Spleen (tissue), 13 donors: ENCODE results near the gene TCF7L2. TPM values are rescaled to one million over a fixed set of nuclear protein-coding genes. Genes with fewer than 3 reads are reported as not detected.

Experiments used
- DNase-seq: peaks from one replicate; pipeline ENCODE4 v3.0.0-alpha.2; 2020
- H3K27ac ChIP-seq, 8 donors: fragments of 200-600 bp; sonication (generic) in 7 of 8; 1 replicate in 4 of 8; 2 replicates in 4 of 8; pipeline versions ENCODE4 v1.5.0 to v1.8.0; 2016 to 2021; ENCODE audit warnings: inconsistent platforms in 4 of 8, mild to moderate bottlenecking in 4 of 8, moderate library complexity in 1 of 8
- H3K27me3 ChIP-seq, 7 donors: fragments of 200-600 bp; sonication (generic) in 6 of 7; replicated peaks in 1 of 7; 1 replicate in 4 of 7; 2 replicates in 3 of 7; pipeline versions ENCODE4 v1.5.0 to v1.8.0; 2016 to 2021; ENCODE audit warnings: inconsistent platforms in 3 of 7, mild to moderate bottlenecking in 1 of 7
- H3K36me3 ChIP-seq, 6 donors: fragments of 200-600 bp; sonication (generic) in 5 of 6; 1 replicate in 4 of 6; 2 replicates in 2 of 6; pipeline versions ENCODE4 v1.5.0 to v1.8.0; 2016 to 2021; ENCODE audit warnings: inconsistent platforms in 2 of 6
- H3K4me1 ChIP-seq, 6 donors: fragments of 200-600 bp; sonication (generic) in 5 of 6; 1 replicate in 3 of 6; 2 replicates in 3 of 6; pipeline versions ENCODE4 v1.5.0 to v1.8.0; 2016 to 2021; ENCODE audit warnings: inconsistent platforms in 3 of 6
- H3K4me3 ChIP-seq, 8 donors: fragments of 200-600 bp; sonication (generic) in 7 of 8; 1 replicate in 4 of 8; 2 replicates in 4 of 8; pipeline versions ENCODE4 v1.5.0 to v1.8.0; 2016 to 2021; ENCODE audit warnings: inconsistent platforms in 4 of 8, mild to moderate bottlenecking in 4 of 8, moderate library complexity in 2 of 8
- H3K9me3 ChIP-seq, 8 donors: fragments of 200-600 bp; sonication (generic) in 7 of 8; 1 replicate in 4 of 8; 2 replicates in 4 of 8; pipeline versions ENCODE4 v1.5.0 to v1.8.0; 2016 to 2021; ENCODE audit warnings: inconsistent platforms in 4 of 8
- POLR2A ChIP-seq, 3 donors: fragments of 450-650 bp; IDR thresholded peaks; one replicate each; pipeline ENCODE4 v1.5.1; 2017; ENCODE audit warnings: antibody characterized with exemption in 3 of 3, mild to moderate bottlenecking in 1 of 3
- POLR2AphosphoS5 ChIP-seq, 3 donors: sonication (generic); formaldehyde crosslinking; IDR thresholded peaks; one replicate each; pipeline ENCODE4 v1.5.1; 2017; ENCODE audit warnings: antibody characterized with exemption in 3 of 3
- WGBS, 5 donors: extraction: QIAGEN DNeasy Blood & Tissue Kit in 3 of 5; methylation state at CpG; one replicate each; pipeline versions ENCODE4 v1.1.5 to v1.1.7; 2013 to 2018; 5-methylcytosine and 5-hydroxymethylcytosine counted together
- intact Hi-C: fragments of 100-400 bp; cut with DNase I; formaldehyde crosslinking; loops from one replicate; pipeline ENCODE4 v1.15.0; 2023; ENCODE audit warnings: low total_unique reads
- long read RNA-seq, 2 donors: transcript quantifications; one replicate each; lab custom pipeline, GENCODE V29; 2026
- polyA plus RNA-seq, 3 donors: library from polyadenylated mRNA; stranded (reverse); fragments of 200-250 nt; gene quantifications; one replicate each; pipeline ENCODE4 v1.2.1, GENCODE V29; 2013
- total RNA-seq, 7 donors: library from RNA; depleted of rRNA in 3 of 7; stranded (reverse); fragments of >200 nt in 3 of 7; fragmentation: NEBNext Ultra II Directional in 4 of 7; extraction: Animal tissue kit (Norgen Biotek cat#: 25700) in 4 of 7; gene quantifications; one replicate each; pipeline versions ENCODE4 v1.1.0 to v1.2.1, GENCODE V29; 2016 to 2021
- TF ChIP-seq, protein P1 (sequence below), 11 experiments: fragments of 200-600 bp in 7 of 11; fragments of 450-650 bp in 4 of 11; sonication (generic) in 4 of 11; IDR thresholded peaks in 8 of 11; conservative IDR thresholded peaks in 3 of 11; 1 replicate in 7 of 11; 2 replicates in 4 of 11; pipeline versions ENCODE4 v1.4.0 to v1.8.0; 2016 to 2021; ENCODE audit warnings: antibody characterized with exemption in 11 of 11, inconsistent platforms in 4 of 11, mild to moderate bottlenecking in 1 of 11
- donor health status: healthy with polysubstance abuse.
- donor health status: DM: no; HTN: no; CAD: no; lungs with moderate emphysema.
- donor health status: DM: no; HTN: no; CAD: no.
- donor health status: Bipolar disorder and iron deficiency.
- donor health status: healthy.
- donor health status: DM: no; HTN: no; CAD: no.
- donor health status: DM: yes; HTN: yes; CAD: no.

The TCF7L2 gene
- total RNA-seq (10 to 100 TPM; 19.5 to 85.6 (median 40.1) TPM), polyA plus RNA-seq (10 to 100 TPM in 1 of 3 donors, 1 to 10 TPM in 2; 4.6 to 11.4 (median 6.0) TPM)
- long read RNA-seq, donor 1, partial matches to known transcripts: 0 of 1 reads
- long read RNA-seq, donor 1, other reads (novel, unspliced or antisense): 0 of 1 reads
- long read RNA-seq, donor 2, full-length matches to known transcripts: 5 of 40 reads
- long read RNA-seq, donor 2, partial matches to known transcripts: 35 of 40 reads
- long read RNA-seq, donor 2, other reads (novel, unspliced or antisense): 0 of 40 reads

DNA sequence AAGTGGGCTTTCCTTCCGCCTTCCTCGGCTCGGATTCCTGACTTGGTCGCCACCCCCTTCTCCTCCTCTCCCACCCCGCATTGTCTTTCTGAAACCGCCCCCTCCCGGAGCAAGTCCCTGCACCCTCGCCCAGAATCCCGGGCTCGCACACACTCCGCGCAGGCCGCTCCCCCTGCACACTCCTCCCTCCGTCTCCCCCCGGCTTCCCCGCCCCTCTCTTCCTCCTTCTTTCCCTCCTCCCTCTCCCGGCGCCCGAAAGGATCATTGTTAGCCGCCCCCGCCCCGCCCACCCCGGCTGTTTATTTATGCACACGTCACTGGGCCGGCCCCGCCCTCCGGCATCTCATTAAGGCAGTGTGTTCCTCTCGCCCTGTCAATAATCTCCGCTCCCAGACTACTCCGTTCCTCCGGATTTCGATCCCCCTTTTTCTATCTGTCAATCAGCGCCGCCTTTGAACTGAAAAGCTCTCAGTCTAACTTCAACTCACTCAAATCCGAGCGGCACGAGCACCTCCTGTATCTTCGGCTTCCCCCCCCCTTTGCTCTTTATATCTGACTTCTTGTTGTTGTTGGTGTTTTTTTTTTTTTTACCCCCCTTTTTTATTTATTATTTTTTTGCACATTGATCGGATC is at the start of gene TCF7L2:
Gene TCF7L2 (plus strand): TSS at position 373 of the 633 bp plus-strand sequence. CDS start 510 bp downstream, outside the sequence.
- peaks cover 0 to 47% (median 15%) of the 10 kb centered on the region in 7 donors for H3K27me3 ChIP-seq
- WGBS, 5 donors: 1 to 3% (median 1%) methylated on average over 38 to 39 of the region's 39 CpGs
- H3K4me3 ChIP-seq: peak within 1 kb of the TSS; percentile 41 to 88 (median 64)
- H3K36me3 ChIP-seq: no peaks in the 10 kb centered on the region
- intact Hi-C loops: no loop called here
- peaks cover 6 to 71% (median 33%) of the 10 kb centered on the region in 6 donors for H3K4me1 ChIP-seq
- peak within 1 kb of the TSS; percentile 48 to 91 (median 86) for H3K27ac ChIP-seq
- peak; percentile 93 for DNase-seq
- H3K9me3 ChIP-seq: no peaks in the 10 kb centered on the region
- TF ChIP-seq, protein P1, sequence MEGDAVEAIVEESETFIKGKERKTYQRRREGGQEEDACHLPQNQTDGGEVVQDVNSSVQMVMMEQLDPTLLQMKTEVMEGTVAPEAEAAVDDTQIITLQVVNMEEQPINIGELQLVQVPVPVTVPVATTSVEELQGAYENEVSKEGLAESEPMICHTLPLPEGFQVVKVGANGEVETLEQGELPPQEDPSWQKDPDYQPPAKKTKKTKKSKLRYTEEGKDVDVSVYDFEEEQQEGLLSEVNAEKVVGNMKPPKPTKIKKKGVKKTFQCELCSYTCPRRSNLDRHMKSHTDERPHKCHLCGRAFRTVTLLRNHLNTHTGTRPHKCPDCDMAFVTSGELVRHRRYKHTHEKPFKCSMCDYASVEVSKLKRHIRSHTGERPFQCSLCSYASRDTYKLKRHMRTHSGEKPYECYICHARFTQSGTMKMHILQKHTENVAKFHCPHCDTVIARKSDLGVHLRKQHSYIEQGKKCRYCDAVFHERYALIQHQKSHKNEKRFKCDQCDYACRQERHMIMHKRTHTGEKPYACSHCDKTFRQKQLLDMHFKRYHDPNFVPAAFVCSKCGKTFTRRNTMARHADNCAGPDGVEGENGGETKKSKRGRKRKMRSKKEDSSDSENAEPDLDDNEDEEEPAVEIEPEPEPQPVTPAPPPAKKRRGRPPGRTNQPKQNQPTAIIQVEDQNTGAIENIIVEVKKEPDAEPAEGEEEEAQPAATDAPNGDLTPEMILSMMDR (IDR thresholded peaks at IDR 0.05 in 8 of 11, conservative IDR thresholded peaks at IDR 0.05 in 3 of 11): no peak
- TF ChIP-seq POLR2A (IDR thresholded peaks at IDR 0.05): peak in 1 of 3 donors; percentile 41
- TF ChIP-seq POLR2AphosphoS5 (IDR thresholded peaks at IDR 0.05): peak; percentile 76 to 79 (median 78)

DNA sequence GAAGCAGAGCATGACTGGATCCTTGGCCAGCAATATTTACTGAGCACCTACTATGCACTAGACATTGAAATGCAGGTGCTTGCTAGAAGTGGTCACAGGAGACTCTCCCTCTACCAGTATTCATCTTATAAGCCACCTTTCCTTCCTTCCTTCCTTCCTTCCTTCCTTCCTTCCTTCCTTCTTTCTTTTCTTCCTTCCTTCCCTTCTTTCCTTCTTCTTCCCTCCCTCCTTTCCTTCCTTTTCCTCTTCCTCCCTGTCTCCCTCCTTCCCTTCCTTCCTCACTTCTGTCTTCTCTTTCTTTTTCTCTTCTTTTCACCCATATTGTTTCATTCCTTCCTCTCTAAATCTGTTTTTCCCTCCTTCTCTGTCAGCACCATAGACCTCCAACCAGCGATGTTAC is 47.3 kb upstream of the TCF7L2 start:
- WGBS, 5 donors: 91 to 100% (median 91%) methylated on average over 1 of the region's 1 CpG
- no peak for DNase-seq
- Histone ChIP-seq H3K9me3 (no peaks in the 10 kb centered on the region), H3K36me3 (no peaks in the 10 kb centered on the region), H3K4me3 (no peak overlapping the region), H3K27me3 (no peaks in the 10 kb centered on the region), H3K27ac (no peak overlapping the region), H3K4me1 (no peaks in the 10 kb centered on the region)
- TF ChIP-seq POLR2AphosphoS5 (IDR thresholded peaks at IDR 0.05): no peak
- TF ChIP-seq, protein P1 (IDR thresholded peaks at IDR 0.05 in 8 of 11, conservative IDR thresholded peaks at IDR 0.05 in 3 of 11): no peak
- TF ChIP-seq POLR2A (IDR thresholded peaks at IDR 0.05): no peak
- intact Hi-C loops: no loop called here

DNA sequence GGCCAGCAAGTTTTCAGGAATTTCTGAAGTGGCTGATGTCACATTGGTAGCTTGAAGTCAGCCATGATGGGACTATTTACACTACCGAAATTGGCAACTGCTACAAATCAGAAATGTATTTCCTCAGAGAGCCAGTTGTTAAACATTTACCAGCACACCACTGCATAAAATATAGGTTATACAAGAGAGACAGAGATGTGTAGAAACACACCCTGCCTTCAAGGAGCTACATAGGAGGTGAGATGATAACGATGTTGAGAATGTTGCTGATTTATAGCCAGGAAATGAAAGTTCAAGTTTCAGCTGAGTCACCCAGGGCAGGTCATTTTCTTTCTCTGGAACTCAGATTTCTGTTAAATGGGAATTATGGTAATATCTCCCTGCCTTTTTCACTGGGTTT is 46.0 kb upstream of the TCF7L2 start:
- WGBS, 5 donors: 52 to 67% (median 56%) methylated on average over 2 of the region's 2 CpGs
- no peaks in the 10 kb centered on the region for H3K4me1 ChIP-seq
- H3K27me3 ChIP-seq: no peaks in the 10 kb centered on the region
- TF ChIP-seq POLR2A (IDR thresholded peaks at IDR 0.05) (no peak), POLR2AphosphoS5 (IDR thresholded peaks at IDR 0.05) (no peak)
- TF ChIP-seq, protein P1 (IDR thresholded peaks at IDR 0.05 in 8 of 11, conservative IDR thresholded peaks at IDR 0.05 in 3 of 11): no peak
- H3K36me3 ChIP-seq: no peaks in the 10 kb centered on the region
- no peak for DNase-seq
- no peaks in the 10 kb centered on the region for H3K9me3 ChIP-seq
- intact Hi-C loops: no loop called here
- H3K4me3 ChIP-seq: no peak overlapping the region
- no peak overlapping the region for H3K27ac ChIP-seq

DNA sequence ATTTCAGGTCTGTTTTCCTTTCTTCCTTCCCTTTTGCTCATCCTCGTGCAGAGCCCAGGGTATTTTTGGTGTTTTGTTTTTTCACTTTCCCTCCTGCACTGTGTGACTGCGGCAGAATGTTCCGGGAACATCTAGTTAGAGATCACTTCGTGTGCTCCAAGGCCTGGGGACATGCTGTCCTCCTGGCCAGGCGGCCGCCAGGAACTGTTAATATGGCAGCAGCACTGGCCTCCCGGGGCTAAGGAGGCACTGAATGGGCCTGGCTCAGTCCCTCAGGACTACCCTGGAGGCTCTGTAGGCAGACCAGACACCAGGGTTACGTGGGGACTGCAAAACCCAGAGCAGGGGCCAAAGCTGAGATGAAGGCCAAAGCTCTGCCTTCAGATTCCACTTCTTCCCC is 43.1 kb upstream of the TCF7L2 start:
- DNase-seq: no peak
- Histone ChIP-seq H3K4me1 (peaks cover 0 to 3% (median 0%) of the 10 kb centered on the region in 6 donors), H3K27ac (no peak overlapping the region), H3K9me3 (no peaks in the 10 kb centered on the region), H3K4me3 (no peak overlapping the region), H3K27me3 (no peaks in the 10 kb centered on the region), H3K36me3 (no peaks in the 10 kb centered on the region)
- TF ChIP-seq POLR2A (IDR thresholded peaks at IDR 0.05) (no peak), POLR2AphosphoS5 (IDR thresholded peaks at IDR 0.05) (no peak)
- TF ChIP-seq, protein P1 (IDR thresholded peaks at IDR 0.05 in 8 of 11, conservative IDR thresholded peaks at IDR 0.05 in 3 of 11): no peak
- intact Hi-C loops: no loop called here
- WGBS, 5 donors: 80 to 92% (median 85%) methylated on average over 8 of the region's 8 CpGs
